HEK293 (cell line): Measurements from ENCODE around the gene PNRC1.

ENCODE experiments used
- CTCF ChIA-PET: fragments of 350-600 bp; formaldehyde crosslinking; extraction: SDS; loops from one replicate; lab custom pipeline; 2021; ENCODE audit warnings: antibody characterized with exemption; lab: Yijun Ruan, JAX
- POLR2A ChIA-PET: fragments of 300-600 bp; formaldehyde crosslinking; extraction: SDS; loops from one replicate; lab custom pipeline; 2020; ENCODE audit warnings: antibody characterized with exemption, inconsistent platforms; lab: Yijun Ruan, JAX
- H3K27ac ChIP-seq: fragments of 200-500 bp; sonication (Bioruptor generic); 2 replicates; pipeline ENCODE4 v1.5.1; 2014; ENCODE audit warnings: low read depth, low read length, control low read depth, inconsistent platforms; ENCODE audit errors: extremely low read depth
- H3K36me3 ChIP-seq, 2 experiments: fragments of 200-500 bp in 1 of 2; sonication (Bioruptor generic) in 1 of 2; 1 replicate in 1 of 2; 2 replicates in 1 of 2; pipeline ENCODE4 v1.5.1; 2014 to 2017; ENCODE audit warnings: inconsistent platforms in 2 of 2, low read length in 2 of 2; ENCODE audit not compliant: control insufficient read depth in 2 of 2, insufficient read depth in 1 of 2
- H3K4me1 ChIP-seq: fragments of 200-500 bp; sonication (Bioruptor generic); 2 replicates; pipeline ENCODE4 v1.5.1; 2014; ENCODE audit warnings: mild to moderate bottlenecking, low read length, inconsistent platforms; ENCODE audit not compliant: control insufficient read depth, insufficient read depth
- H3K4me3 ChIP-seq: 2 replicates; pipeline ENCODE4 v1.5.1; 2011; ENCODE audit warnings: low read depth, mild to moderate bottlenecking, control low read depth, low read length, moderate library complexity
- H3K9me3 ChIP-seq: fragments of 200-500 bp; sonication (Bioruptor generic); 2 replicates; pipeline ENCODE4 v1.5.1; 2014; ENCODE audit warnings: low read depth, low read length, inconsistent platforms; ENCODE audit not compliant: control insufficient read depth, insufficient read depth
- GFI1B ChIP-seq: fragments of 450-650 bp; formaldehyde crosslinking; IDR thresholded peaks from 2 replicates; pipeline ENCODE4 v1.5.1; 2016; ENCODE audit warnings: missing biosample characterization, missing genetic modification characterization
- GLIS1 ChIP-seq: fragments of 450-650 bp; formaldehyde crosslinking; IDR thresholded peaks from 2 replicates; pipeline ENCODE4 v1.5.1; 2016; ENCODE audit warnings: missing biosample characterization, missing genetic modification characterization
- GLIS2 ChIP-seq: fragments of 450-650 bp; formaldehyde crosslinking; IDR thresholded peaks from 2 replicates; pipeline ENCODE4 v1.5.1; 2016; ENCODE audit warnings: missing biosample characterization, missing genetic modification characterization
- KLF10 ChIP-seq: fragments of 450-650 bp; IDR thresholded peaks from 2 replicates; pipeline ENCODE4 v1.5.1; 2018; ENCODE audit warnings: missing biosample characterization, mild to moderate bottlenecking, missing genetic modification characterization
- PATZ1 ChIP-seq: fragments of 450-650 bp; formaldehyde crosslinking; IDR thresholded peaks from 2 replicates; pipeline ENCODE4 v1.5.1; 2016; ENCODE audit warnings: missing biosample characterization, missing genetic modification characterization
- PRDM1 ChIP-seq: fragments of 450-650 bp; formaldehyde crosslinking; IDR thresholded peaks from 2 replicates; pipeline ENCODE4; 2016; ENCODE audit warnings: missing biosample characterization, missing genetic modification characterization
- PRDM10 ChIP-seq: fragments of 450-650 bp; formaldehyde crosslinking; IDR thresholded peaks from 2 replicates; pipeline ENCODE4 v1.5.1; 2016; ENCODE audit warnings: missing biosample characterization, missing genetic modification characterization
- SALL2 ChIP-seq: fragments of 450-650 bp; formaldehyde crosslinking; IDR thresholded peaks from 2 replicates; pipeline ENCODE4 v1.5.0; 2017; ENCODE audit warnings: missing biosample characterization, mild to moderate bottlenecking, missing genetic modification characterization, borderline replicate concordance
- TRIM28 ChIP-seq: IDR thresholded peaks from 2 replicates; pipeline ENCODE4 v1.6.1; 2011; ENCODE audit warnings: low read length, control low read depth, borderline replicate concordance
- ZBTB20 ChIP-seq: fragments of 450-650 bp; formaldehyde crosslinking; IDR thresholded peaks from 2 replicates; pipeline ENCODE4 v1.5.1; 2016; ENCODE audit warnings: missing biosample characterization, missing genetic modification characterization
- ZBTB8A ChIP-seq: fragments of 450-650 bp; formaldehyde crosslinking; IDR thresholded peaks from 2 replicates; pipeline ENCODE4 v1.5.1; 2016; ENCODE audit warnings: missing biosample characterization, missing genetic modification characterization
- ZEB2 ChIP-seq: fragments of 450-650 bp; formaldehyde crosslinking; IDR thresholded peaks from 2 replicates; pipeline ENCODE4 v1.5.1; 2016; ENCODE audit warnings: missing biosample characterization, missing genetic modification characterization
- ZFP41 ChIP-seq: fragments of 450-650 bp; formaldehyde crosslinking; IDR thresholded peaks from 2 replicates; pipeline ENCODE4 v1.5.1; 2016; ENCODE audit warnings: missing biosample characterization, missing genetic modification characterization, borderline replicate concordance
- ZNF114 ChIP-seq: fragments of 450-650 bp; formaldehyde crosslinking; IDR thresholded peaks from 2 replicates; pipeline ENCODE4 v1.5.0; 2017; ENCODE audit warnings: missing biosample characterization, missing genetic modification characterization
- ZNF138 ChIP-seq: fragments of 450-650 bp; formaldehyde crosslinking; IDR thresholded peaks from 2 replicates; pipeline ENCODE4 v1.5.1; 2016; ENCODE audit warnings: missing biosample characterization, missing genetic modification characterization, borderline replicate concordance
- ZNF174 ChIP-seq: fragments of 450-650 bp; formaldehyde crosslinking; IDR thresholded peaks from 2 replicates; pipeline ENCODE4 v1.5.0; 2017; ENCODE audit warnings: missing biosample characterization, mild to moderate bottlenecking, missing genetic modification characterization
- ZNF184 ChIP-seq: fragments of 450-650 bp; IDR thresholded peaks from 2 replicates; pipeline ENCODE4 v1.5.1; 2018; ENCODE audit warnings: missing biosample characterization, mild to moderate bottlenecking, missing genetic modification characterization
- ZNF341 ChIP-seq: fragments of 450-650 bp; formaldehyde crosslinking; IDR thresholded peaks from 2 replicates; pipeline ENCODE4; 2016; ENCODE audit warnings: low read depth, missing biosample characterization, missing genetic modification characterization
- ZNF558 ChIP-seq: fragments of 450-650 bp; formaldehyde crosslinking; IDR thresholded peaks from 2 replicates; pipeline ENCODE4 v1.5.1; 2016; ENCODE audit warnings: missing biosample characterization, missing genetic modification characterization
- ZNF571 ChIP-seq: fragments of 450-650 bp; formaldehyde crosslinking; IDR thresholded peaks from 2 replicates; pipeline ENCODE4 v1.5.0; 2017; ENCODE audit warnings: missing biosample characterization, missing genetic modification characterization
- ZNF585B ChIP-seq: fragments of 450-650 bp; formaldehyde crosslinking; IDR thresholded peaks from 2 replicates; pipeline ENCODE4 v1.5.1; 2016; ENCODE audit warnings: missing biosample characterization, missing genetic modification characterization
- ZNF596 ChIP-seq: fragments of 450-650 bp; IDR thresholded peaks from 2 replicates; pipeline ENCODE4 v1.5.0; 2018; ENCODE audit warnings: missing biosample characterization, mild to moderate bottlenecking, missing genetic modification characterization, moderate library complexity
- ZNF600 ChIP-seq: fragments of 450-650 bp; formaldehyde crosslinking; IDR thresholded peaks from 2 replicates; pipeline ENCODE4 v1.5.1; 2016; ENCODE audit warnings: missing biosample characterization, missing genetic modification characterization
- ZNF610 ChIP-seq: fragments of 450-650 bp; formaldehyde crosslinking; IDR thresholded peaks from 2 replicates; pipeline ENCODE4 v1.5.1; 2016; ENCODE audit warnings: missing biosample characterization, missing genetic modification characterization, borderline replicate concordance
- ZNF677 ChIP-seq: fragments of 450-650 bp; IDR thresholded peaks from 2 replicates; pipeline ENCODE4 v1.5.0; 2018; ENCODE audit warnings: missing biosample characterization, mild to moderate bottlenecking, missing genetic modification characterization, moderate library complexity
- ZNF776 ChIP-seq: fragments of 450-650 bp; formaldehyde crosslinking; IDR thresholded peaks from 2 replicates; pipeline ENCODE4 v1.5.0; 2017; ENCODE audit warnings: missing biosample characterization, missing genetic modification characterization, borderline replicate concordance
- ZXDB ChIP-seq: fragments of 450-650 bp; formaldehyde crosslinking; IDR thresholded peaks from 2 replicates; pipeline ENCODE4 v1.5.1; 2016; ENCODE audit warnings: missing biosample characterization, missing genetic modification characterization

PNRC1 gene

GRCh38 chr6:89111933-89112332 lies 31.4 kb downstream of the PNRC1 start (continued):
- TF ChIP-seq ZNF138 (tag by site-specific recombination) = no peak
- TF ChIP-seq ZNF776 (tag by site-specific recombination) = no peak
- TF ChIP-seq ZNF596 = no peak
- no peak for TF ChIP-seq ZFP41

GRCh38 chr6:89116702-89117101 lies 36.2 kb downstream of the PNRC1 start:
- H3K4me1 ChIP-seq = peaks cover 3% of the 10 kb centered on the region; the same call in 1 of the 2 replicates
- peaks cover 5 to 7% of the 10 kb centered on the region in 2 experiments; a peak in 2 of 3 replicates for H3K36me3 ChIP-seq
- ChIA-PET POLR2A (interaction anchor here (0.6 to 5.7 kb wide), 6 partner anchors 14 to 153 kb away, joined by 3 to 84 read pairs (median 6); partner anchors contain the start of genes PM20D2, PNRC1 and RNGTT), CTCF (interaction anchor here (0.7 to 3.9 kb wide), 7 partner anchors 16 to 256 kb away, joined by 3 to 28 read pairs (median 4); no protein-coding TSS in a partner anchor)
- peak overlapping the region; percentile 65; the same call in 1 of the 2 replicates for H3K27ac ChIP-seq
- no peaks in the 10 kb centered on the region for H3K9me3 ChIP-seq
- H3K4me3 ChIP-seq = peak overlapping the region; percentile 58
- peak; percentile 65; the same call in 1 of the 2 replicates for TF ChIP-seq PRDM10 (tag by site-specific recombination)
- peak; percentile 47; the same call in 1 of the 2 replicates for TF ChIP-seq PRDM1 (tag by site-specific recombination)
- TF ChIP-seq ZNF184 (tag by site-specific recombination) = no peak

- H3K4me3 ChIP-seq = peak within 1 kb of the TSS; percentile 58
- H3K27ac ChIP-seq = peak within 1 kb of the TSS; percentile 65; the same call in 1 of the 2 replicates
- ChIA-PET CTCF (interaction anchor here (0.6 to 3.9 kb wide), 8 partner anchors 15 to 1719 kb away, joined by 3 to 28 read pairs (median 4); no protein-coding TSS in a partner anchor), POLR2A (interaction anchor here (0.5 to 5.7 kb wide), 12 partner anchors 13 to 521 kb away, joined by 3 to 84 read pairs (median 4); partner anchors contain the start of genes LYRM2, PM20D2, PNRC1 and RNGTT)
- H3K9me3 ChIP-seq = no peaks in the 10 kb centered on the region
- H3K4me1 ChIP-seq = peaks cover 3% of the 10 kb centered on the region; the same call in 1 of the 2 replicates
- H3K36me3 ChIP-seq = peaks cover 5 to 7% of the 10 kb centered on the region in 2 experiments; a peak in 2 of 3 replicates
- TF ChIP-seq ZBTB8A = peak; percentile 46; the same call in 1 of the 2 replicates
- peak; percentile 47; the same call in 1 of the 2 replicates for TF ChIP-seq ZXDB (tag by site-specific recombination)
- TF ChIP-seq SALL2 = no peak
- peak; percentile 79 for TF ChIP-seq GLIS2
- peak; percentile 81 for TF ChIP-seq PATZ1 (tag by site-specific recombination)
- no peak for TF ChIP-seq ZNF558
- no peak for TF ChIP-seq GFI1B (tag by site-specific recombination)
- no peak for TF ChIP-seq TRIM28
- 0 out of 2 replicates have a peak, but pooled peaks have one; percentile 12 for TF ChIP-seq GLIS1 (tag by site-specific recombination)
- TF ChIP-seq ZBTB20 = peak; percentile 93
- TF ChIP-seq ZNF174 (tag by site-specific recombination) = peak; percentile 74; the same call in 1 of the 2 replicates
- TF ChIP-seq ZNF610 (tag by site-specific recombination) = no peak
- TF ChIP-seq ZNF677 (tag by site-specific recombination) = 0 out of 2 replicates have a peak, but pooled peaks have one; percentile 62
- TF ChIP-seq ZNF600 (tag by site-specific recombination) = peak; percentile 69
- TF ChIP-seq ZNF114 (tag by site-specific recombination) = no peak
- TF ChIP-seq ZNF571 (tag by site-specific recombination) = no peak
- TF ChIP-seq KLF10 (tag by site-specific recombination) = 0 out of 2 replicates have a peak, but pooled peaks have one; percentile 33
- TF ChIP-seq ZEB2 (tag by site-specific recombination) = no peak
- 0 out of 2 replicates have a peak, but pooled peaks have one; percentile 16 for TF ChIP-seq ZNF585B (tag by site-specific recombination)
- peak; percentile 92 for TF ChIP-seq ZNF341 (tag by site-specific recombination)
Measured at GRCh38 chr6:89117211-89118108, 36.9 kb downstream of the PNRC1 start, which contains the start of gene SRSF12. SRSF12 (minus strand) TSS chr6:89118071; CDS start chr6:89117887, 184 bp downstream.
